ENCODE results near the gene PLPP1.

PLPP1 gene

GRCh38 chr5:55446640-55447351, 88.0 kb downstream of the PLPP1 start:
- no peak for DNase-seq (ENCODE audit: low read depth in 2 of 2)

- no peak for DNase-seq (ENCODE audit: low read depth in 2 of 2)
Measured at GRCh38 chr5:55445791-55446190, 89.0 kb downstream of the PLPP1 start.

GRCh38 chr5:55441954-55442353, 92.8 kb downstream of the PLPP1 start:
- DNase-seq (ENCODE audit: low read depth in 2 of 2): no peak

- no peak for DNase-seq (ENCODE audit: low read depth in 2 of 2)
Measured at GRCh38 chr5:55441107-55441771, 93.5 kb downstream of the PLPP1 start.

GRCh38 chr5:55440188-55440646, 94.5 kb downstream of the PLPP1 start:
- DNase-seq (ENCODE audit: low read depth in 2 of 2): peak in 1 of 2 donors; percentile 16

- DNase-seq (ENCODE audit: low read depth in 2 of 2): no peak
Measured at GRCh38 chr5:55438998-55439397, 95.8 kb downstream of the PLPP1 start.

GRCh38 chr5:55437859-55438206, 96.9 kb downstream of the PLPP1 start:
- no peak for DNase-seq (ENCODE audit: low read depth in 2 of 2)

- DNase-seq (ENCODE audit: low read depth in 2 of 2): no peak
Measured at GRCh38 chr5:55437452-55437851, 97.3 kb downstream of the PLPP1 start.

GRCh38 chr5:55432549-55432948, 102.2 kb downstream of the PLPP1 start:
- DNase-seq (ENCODE audit: low read depth in 2 of 2): no peak

- DNase-seq (ENCODE audit: low read depth in 2 of 2): no peak
Measured at GRCh38 chr5:55429613-55430253, 105.0 kb downstream of the PLPP1 start.

- DNase-seq (ENCODE audit: low read depth in 2 of 2): no peak
Measured at GRCh38 chr5:55429221-55429612, 105.5 kb downstream of the PLPP1 start.

- no peak for DNase-seq (ENCODE audit: low read depth in 2 of 2)
Measured at GRCh38 chr5:55427157-55427556, 107.6 kb downstream of the PLPP1 start.

GRCh38 chr5:55426455-55426854, 108.3 kb downstream of the PLPP1 start:
- DNase-seq (ENCODE audit: low read depth in 2 of 2): no peak

- no peak for DNase-seq (ENCODE audit: low read depth in 2 of 2)
Measured at GRCh38 chr5:55421074-55421529, 113.7 kb downstream of the PLPP1 start.

- DNase-seq (ENCODE audit: low read depth in 2 of 2): no peak
Measured at GRCh38 chr5:55418994-55419968, 115.5 kb downstream of the PLPP1 start.

GRCh38 chr5:55416306-55416705, 118.5 kb downstream of the PLPP1 start:
- DNase-seq (ENCODE audit: low read depth in 2 of 2): no peak

GRCh38 chr5:55415071-55415470, 119.7 kb downstream of the PLPP1 start:
- no peak for DNase-seq (ENCODE audit: low read depth in 2 of 2)

GRCh38 chr5:55413644-55414043, 121.1 kb downstream of the PLPP1 start:
- DNase-seq (ENCODE audit: low read depth in 2 of 2): no peak

- no peak for DNase-seq (ENCODE audit: low read depth in 2 of 2)
Measured at GRCh38 chr5:55411876-55412275, 122.9 kb downstream of the PLPP1 start.

- DNase-seq (ENCODE audit: low read depth in 2 of 2): no peak
Measured at GRCh38 chr5:55410845-55411244, 123.9 kb downstream of the PLPP1 start.

- DNase-seq (ENCODE audit: low read depth in 2 of 2): no peak
Measured at GRCh38 chr5:55409775-55410174, 125.0 kb downstream of the PLPP1 start.

- no peak for DNase-seq (ENCODE audit: low read depth in 2 of 2)
Measured at GRCh38 chr5:55407984-55408383, 126.8 kb downstream of the PLPP1 start.
